Caco-2 (cell line): ENCODE results near the gene SH2D3C. TPM values are rescaled to one million over a fixed set of nuclear protein-coding genes. Genes with fewer than 3 reads are reported as not detected.

ENCODE experiments used
- BruUV-seq: library from RNA; stranded (reverse); fragments of 400-500 nt; replicated peaks from 2 replicates; lab custom pipeline; 2021; lab: Mats Ljungman, UMichigan
- CTCF ChIA-PET: fragments of 300-600 bp; sonication (Branson Sonifier 250); formaldehyde crosslinking; loops from one replicate; lab custom pipeline; 2022; ENCODE audit warnings: antibody characterized with exemption; lab: Charles Lee
- POLR2A ChIA-PET: fragments of 300-600 bp; sonication (Branson Sonifier 250); formaldehyde crosslinking; loops from one replicate; lab custom pipeline; 2022; ENCODE audit warnings: antibody characterized with exemption; lab: Charles Lee
- DNase-seq, 2 experiments: peaks; one replicate each; pipeline versions ENCODE4 v3.0.0 to v3.0.0-alpha.2; 2020 to 2022
- H3K27me3 ChIP-seq: replicated peaks from 2 replicates; pipeline ENCODE4 v1.6.0; 2011; ENCODE audit warnings: low read length; ENCODE audit not compliant: control insufficient read depth, insufficient read depth
- H3K36me3 ChIP-seq: 2 replicates; pipeline ENCODE4 v1.5.1; 2011; ENCODE audit warnings: low read length; ENCODE audit not compliant: control insufficient read depth, insufficient read depth
- H3K4me1 ChIP-seq: fragments of 250-450 bp; sonication (Bioruptor Pico); 2 replicates; pipeline ENCODE4 v1.5.1; 2020; ENCODE audit warnings: mild to moderate bottlenecking
- H3K4me3 ChIP-seq: 2 replicates; pipeline ENCODE4 v1.5.1; 2011; ENCODE audit warnings: low read depth, mild to moderate bottlenecking, control low read depth, low read length
- H3K9me3 ChIP-seq: fragments of 250-450 bp; sonication (Bioruptor Pico); 2 replicates; pipeline ENCODE4 v1.5.1; 2020; ENCODE audit warnings: mild to moderate bottlenecking, moderate library complexity
- H3K27ac Mint-ChIP-seq: one replicate; pipeline ENCODE4 v1.8.0; 2022; ENCODE audit warnings: mixed read lengths; ENCODE audit not compliant: unreplicated experiment
- H3K27me3 Mint-ChIP-seq: one replicate; pipeline ENCODE4 v1.8.0; 2022; ENCODE audit warnings: mixed read lengths; ENCODE audit not compliant: insufficient read depth, unreplicated experiment
- H3K36me3 Mint-ChIP-seq: one replicate; pipeline ENCODE4 v1.8.0; 2022; ENCODE audit warnings: mild to moderate bottlenecking, mixed read lengths; ENCODE audit not compliant: insufficient read depth, unreplicated experiment
- H3K4me1 Mint-ChIP-seq: one replicate; pipeline ENCODE4 v1.8.0; 2022; ENCODE audit warnings: low read depth, mixed read lengths; ENCODE audit not compliant: unreplicated experiment
- H3K4me3 Mint-ChIP-seq: one replicate; pipeline ENCODE4 v1.8.0; 2022; ENCODE audit warnings: mild to moderate bottlenecking, moderate library complexity, mixed read lengths; ENCODE audit not compliant: unreplicated experiment
- H3K9me3 Mint-ChIP-seq: one replicate; pipeline ENCODE4 v1.8.0; 2022; ENCODE audit warnings: mixed read lengths; ENCODE audit not compliant: unreplicated experiment
- CTCF ChIP-seq, 2 experiments: fragments of 200-600 bp in 1 of 2; IDR thresholded peaks; 1 replicate in 1 of 2; 2 replicates in 1 of 2; pipeline versions ENCODE4 v1.5.1 to v1.8.0; 2011 to 2022; ENCODE audit warnings: antibody characterized with exemption in 1 of 2, control low read depth in 1 of 2, inconsistent platforms in 1 of 2, low read depth in 1 of 2, low read length in 1 of 2, mild to moderate bottlenecking in 1 of 2, moderate library complexity in 1 of 2; ENCODE audit not compliant: insufficient read depth in 1 of 2, severe bottlenecking in 1 of 2, unreplicated experiment in 1 of 2
- intact Hi-C: fragments of 100-400 bp; cut with micrococcal nuclease; formaldehyde crosslinking; loops from one replicate; pipeline ENCODE4 v1.10.0; 2022; ENCODE audit not compliant: unreplicated experiment
- total RNA-seq: library from RNA; stranded (reverse); gene quantifications from 2 replicates; pipeline ENCODE4 v1.2.3, GENCODE V29; 2022

SH2D3C gene
- total RNA-seq, 1 experiment from 2014 or later, result 0.34 TPM

- Mint-ChIP-seq H3K9me3 (no peaks in the 10 kb centered on the region), H3K4me3 (no peak overlapping the region), H3K27ac (no peak overlapping the region), H3K4me1 (no peaks in the 10 kb centered on the region), H3K36me3 (no peaks in the 10 kb centered on the region), H3K27me3 (no peaks in the 10 kb centered on the region)
- H3K9me3 ChIP-seq, result no peaks in the 10 kb centered on the region
- no peak for TF ChIP-seq CTCF (IDR thresholded peaks at IDR 0.05; ENCODE audit: insufficient read depth in 1 of 2, low read depth in 1 of 2, low read length in 1 of 2, severe bottlenecking in 1 of 2, unreplicated experiment in 1 of 2)
- POLR2A ChIA-PET, result no interaction called here
- no peaks in the 10 kb centered on the region for H3K4me1 ChIP-seq
- CTCF ChIA-PET, result interaction anchor here (0.5 to 1.1 kb wide), 2 partner anchors 8 to 91 kb away, joined by 3 read pairs; no protein-coding TSS in a partner anchor
- no peak overlapping the region for H3K4me3 ChIP-seq
- H3K36me3 ChIP-seq, result no peaks in the 10 kb centered on the region
- no TSS peak for BruUV-seq
- no peak for DNase-seq
- intact Hi-C loops, result no loop called here
- H3K27me3 ChIP-seq, result no peaks in the 10 kb centered on the region
Measured at GRCh38 chr9:127779136-127779981, 893 bp upstream of the SH2D3C start.

- BruUV-seq, result no TSS peak
- no peak overlapping the region for H3K27ac Mint-ChIP-seq
- Histone ChIP-seq H3K36me3 (no peaks in the 10 kb centered on the region), H3K4me3 (no peak overlapping the region), H3K27me3 (no peaks in the 10 kb centered on the region), H3K9me3 (no peaks in the 10 kb centered on the region), H3K4me1 (no peaks in the 10 kb centered on the region)
- no peak overlapping the region for H3K4me3 Mint-ChIP-seq
- no peaks in the 10 kb centered on the region for H3K9me3 Mint-ChIP-seq
- H3K36me3 Mint-ChIP-seq, result no peaks in the 10 kb centered on the region
- ChIA-PET POLR2A (no interaction called here), CTCF (no interaction called here)
- no peak for DNase-seq
- no peaks in the 10 kb centered on the region for H3K4me1 Mint-ChIP-seq
- TF ChIP-seq CTCF (IDR thresholded peaks at IDR 0.05; ENCODE audit: insufficient read depth in 1 of 2, low read depth in 1 of 2, low read length in 1 of 2, severe bottlenecking in 1 of 2, unreplicated experiment in 1 of 2), result no peak
- intact Hi-C loops, result no loop called here
- peaks cover 3% of the 10 kb centered on the region for H3K27me3 Mint-ChIP-seq
Measured at GRCh38 chr9:127777368-127777980, 992 bp downstream of the SH2D3C start.

- Mint-ChIP-seq H3K4me1 (no peaks in the 10 kb centered on the region), H3K36me3 (no peaks in the 10 kb centered on the region), H3K4me3 (no peak overlapping the region), H3K27ac (no peak overlapping the region), H3K27me3 (peaks cover 3% of the 10 kb centered on the region), H3K9me3 (no peaks in the 10 kb centered on the region)
- ChIA-PET POLR2A (no interaction called here), CTCF (no interaction called here)
- Histone ChIP-seq H3K9me3 (no peaks in the 10 kb centered on the region), H3K4me3 (no peak overlapping the region), H3K36me3 (no peaks in the 10 kb centered on the region), H3K4me1 (no peaks in the 10 kb centered on the region), H3K27me3 (no peaks in the 10 kb centered on the region)
- TF ChIP-seq CTCF (IDR thresholded peaks at IDR 0.05; ENCODE audit: insufficient read depth in 1 of 2, low read depth in 1 of 2, low read length in 1 of 2, severe bottlenecking in 1 of 2, unreplicated experiment in 1 of 2), result no peak
- no peak for DNase-seq
- intact Hi-C loops, result no loop called here
- BruUV-seq, result no TSS peak
Measured at GRCh38 chr9:127776924-127777289, 1.6 kb downstream of the SH2D3C start.
